HUDEP-2 (cell line): Measurements from ENCODE around the gene FMNL3.

Experiments
- DNase-seq, 76 experiments: peaks; one replicate each; lab custom pipeline; 2025; ENCODE audit not compliant: unreplicated experiment in 76 of 76; lab: John Stamatoyannopoulos, UW

FMNL3 gene

GRCh38 chr12:49654715-49655114 lies 52.5 kb downstream of the FMNL3 start:
- no peak for DNase-seq

GRCh38 chr12:49652921-49653520 lies 54.2 kb downstream of the FMNL3 start:
- no peak for DNase-seq

- no peak for DNase-seq
These were observed 55.4 kb downstream of the FMNL3 start for GRCh38 chr12:49651855-49652254.

- no peak for DNase-seq
These were observed 57.3 kb downstream of the FMNL3 start for GRCh38 chr12:49649892-49650291.

GRCh38 chr12:49649445-49649844 lies 57.8 kb downstream of the FMNL3 start:
- DNase-seq, result no peak

GRCh38 chr12:49648712-49649003 lies 58.5 kb downstream of the FMNL3 start:
- DNase-seq, result no peak

- DNase-seq, result no peak
These were observed 59.1 kb downstream of the FMNL3 start for GRCh38 chr12:49647827-49648711.

- DNase-seq, result no peak
These were observed 60.1 kb downstream of the FMNL3 start for GRCh38 chr12:49646871-49647654.

GRCh38 chr12:49646331-49646830 lies 60.8 kb downstream of the FMNL3 start:
- DNase-seq, result no peak

GRCh38 chr12:49645146-49646039 lies 61.8 kb downstream of the FMNL3 start:
- peak in 70 of 76 experiments; percentile 7 to 87 (median 66) for DNase-seq

- peak in 68 of 76 experiments; percentile 7 to 79 (median 63) for DNase-seq
These were observed 62.6 kb downstream of the FMNL3 start for GRCh38 chr12:49644620-49644994.

GRCh38 chr12:49643961-49644619 lies 63.1 kb downstream of the FMNL3 start:
- DNase-seq, result no peak

GRCh38 chr12:49643135-49643534 lies 64.1 kb downstream of the FMNL3 start:
- DNase-seq, result no peak

GRCh38 chr12:49642370-49642802 lies 64.8 kb downstream of the FMNL3 start:
- DNase-seq, result no peak

- DNase-seq, result no peak
These were observed 65.3 kb downstream of the FMNL3 start for GRCh38 chr12:49641748-49642369.

GRCh38 chr12:49636979-49637755 lies 70.0 kb downstream of the FMNL3 start:
- peak in 57 of 76 experiments; percentile 8 to 69 (median 33) for DNase-seq

- DNase-seq, result no peak
These were observed 70.6 kb downstream of the FMNL3 start for GRCh38 chr12:49636574-49636973.

- DNase-seq, result no peak
These were observed 71.5 kb downstream of the FMNL3 start for GRCh38 chr12:49635656-49636055.

- no peak for DNase-seq
These were observed 72.2 kb downstream of the FMNL3 start for GRCh38 chr12:49635036-49635435.
